Measurements from ENCODE around the gene DGKH.
"Not testable (repeated sequence)": the region's sequence is repeated elsewhere in the genome, so short reads cannot be mapped to it uniquely, and the experiment has no call there.

Gene DGKH

GRCh38 chr13:42041684-42042035, 6.8 kb upstream of the DGKH start:
- DNase-seq: peak; percentile 42

DNA sequence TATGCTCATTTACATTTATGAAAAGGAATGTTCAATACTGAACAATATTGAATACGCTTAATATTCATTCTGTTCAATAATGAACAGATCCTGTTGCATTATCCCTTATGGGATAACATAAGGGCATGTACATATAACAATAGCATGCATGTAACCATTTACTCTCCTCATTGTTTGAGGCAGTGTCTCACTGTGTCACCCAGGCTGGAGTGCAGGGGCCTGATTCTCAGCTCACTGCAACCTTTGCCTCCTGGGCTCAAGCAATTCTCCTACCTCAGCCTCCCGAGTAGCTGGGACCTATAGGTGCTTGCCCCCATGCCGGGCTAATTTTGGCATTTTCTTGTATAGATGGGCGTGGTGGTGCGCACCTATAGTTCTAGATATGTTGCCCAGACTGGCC, 4.8 kb upstream of the DGKH start:
- DNase-seq: no peak

DNA sequence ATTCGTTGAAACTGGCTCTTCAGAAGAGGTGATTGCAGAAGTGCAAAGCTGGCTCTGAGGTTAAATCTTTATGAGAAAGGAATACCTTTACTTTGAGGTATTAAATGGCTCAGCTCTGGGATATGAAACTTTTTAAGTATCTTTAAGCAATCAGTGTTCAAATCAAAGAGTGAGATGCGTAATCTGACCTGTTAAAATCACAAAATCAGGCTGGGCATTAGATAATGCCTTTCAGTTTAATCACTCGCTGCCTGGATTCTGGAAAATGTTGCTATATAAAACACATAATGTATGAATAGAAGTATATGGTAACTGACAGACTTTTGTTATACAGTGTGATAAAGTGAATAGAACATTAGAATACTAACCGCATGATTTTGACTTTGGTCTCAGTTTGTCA, 2.0 kb upstream of the DGKH start:
- no peak for DNase-seq

DNA sequence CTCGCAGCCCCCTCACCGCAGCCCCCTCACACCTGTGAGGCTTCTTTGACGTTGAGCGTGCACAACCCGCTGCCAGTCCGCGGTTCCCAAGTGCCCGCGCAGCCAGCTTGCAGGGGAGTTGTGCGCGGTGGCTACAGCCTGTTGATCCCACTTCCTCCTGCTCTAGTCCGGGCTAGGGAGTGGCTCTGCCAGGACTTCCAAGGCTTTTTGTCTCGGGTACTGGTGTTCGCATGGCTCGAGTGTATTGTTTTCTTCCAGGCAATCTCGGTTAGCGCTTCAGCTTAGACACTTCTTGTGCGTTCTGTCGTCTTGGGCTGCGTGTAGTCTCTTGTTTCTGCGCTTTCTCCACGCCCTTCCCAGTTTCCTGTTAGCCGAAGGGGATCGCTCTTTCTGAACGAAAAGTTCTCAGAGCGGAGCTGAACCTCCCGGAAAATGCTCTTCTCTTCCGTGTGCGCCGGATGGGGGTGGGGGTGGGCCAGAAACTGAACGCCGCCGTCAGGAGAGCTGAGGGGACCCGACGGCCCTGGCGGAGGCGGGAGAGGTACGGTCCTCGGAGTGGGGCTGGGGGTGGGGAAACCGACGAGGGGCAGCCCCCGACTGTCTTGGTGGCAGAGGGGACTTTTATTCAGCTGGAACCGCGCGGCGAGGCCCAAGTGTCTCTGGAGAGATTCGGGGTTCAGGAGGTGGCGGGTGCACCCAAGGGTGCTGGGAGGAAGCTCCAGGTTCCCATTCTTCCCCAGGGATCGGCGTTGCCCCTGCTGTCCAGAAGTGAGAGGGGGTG, 697 bp upstream of the DGKH start:
- peak; percentile 73 for DNase-seq

GRCh38 chr13:42048684-42049453, 421 bp downstream of the DGKH start:
- DNase-seq: peak; percentile 77

- DNase-seq: no peak
Measured at GRCh38 chr13:42049454-42049813, 986 bp downstream of the DGKH start.

DNA sequence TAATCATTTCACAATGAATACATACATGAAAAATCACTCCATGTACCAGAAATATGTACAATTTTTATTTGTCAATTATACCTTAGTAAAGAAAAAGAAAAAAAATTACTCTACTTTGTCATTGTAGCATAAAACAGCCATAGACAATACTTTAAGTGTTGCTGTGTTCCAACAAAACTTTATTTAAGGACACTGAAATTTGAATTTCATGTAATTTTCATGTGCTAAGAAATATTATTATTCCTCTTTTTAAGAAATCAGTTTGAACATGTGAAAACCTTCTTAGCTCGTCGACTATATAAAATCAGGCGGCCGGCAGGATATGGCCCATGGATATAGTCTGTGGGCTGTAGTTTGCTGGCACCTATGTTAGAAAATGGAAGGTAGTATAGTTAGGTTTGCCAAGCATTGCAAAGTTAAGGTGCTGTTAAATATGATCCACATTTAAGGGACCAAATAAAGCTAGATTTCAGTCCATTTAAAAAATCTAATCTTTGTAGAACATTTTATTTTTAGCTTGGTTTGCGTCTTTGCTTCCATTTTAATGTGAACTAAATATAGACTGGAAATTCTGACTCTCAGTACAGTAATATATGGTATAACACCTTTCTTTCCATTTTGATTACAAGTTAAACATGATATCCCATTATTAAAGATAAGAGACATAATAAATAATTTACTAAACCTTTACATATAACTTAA, 6.5 kb downstream of the DGKH start:
- DNase-seq: no peak

DNA sequence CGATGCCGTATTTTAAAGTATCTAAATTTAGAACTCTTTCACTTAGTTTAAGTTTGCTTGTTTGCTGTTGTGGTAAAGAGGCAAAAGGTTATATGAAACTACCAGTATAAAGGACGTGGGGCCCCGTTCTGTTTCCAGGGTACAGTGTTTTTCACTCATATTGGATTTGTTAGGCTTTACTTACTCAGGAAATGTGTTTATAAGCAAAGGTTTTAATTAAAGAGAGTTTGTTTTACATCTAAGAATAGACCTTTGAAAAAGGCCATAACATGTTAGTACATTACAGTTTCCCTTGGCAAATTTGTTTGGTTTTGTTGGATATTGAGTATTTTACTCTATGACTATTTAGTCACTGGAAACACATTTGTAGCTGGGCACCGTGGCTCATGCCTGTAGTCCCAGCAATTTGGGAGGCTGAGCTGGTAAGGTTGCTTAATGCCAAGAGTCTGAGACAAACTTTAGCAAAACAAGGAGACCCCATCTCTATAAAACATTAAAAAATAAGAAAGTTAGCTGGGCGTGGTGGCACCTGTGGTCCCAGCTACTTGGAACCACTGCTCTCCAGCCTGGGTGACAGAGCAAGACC, 7.1 kb downstream of the DGKH start:
- DNase-seq: no peak

- no peak for DNase-seq
Measured at GRCh38 chr13:42056146-42056545, 7.7 kb downstream of the DGKH start.

DNA sequence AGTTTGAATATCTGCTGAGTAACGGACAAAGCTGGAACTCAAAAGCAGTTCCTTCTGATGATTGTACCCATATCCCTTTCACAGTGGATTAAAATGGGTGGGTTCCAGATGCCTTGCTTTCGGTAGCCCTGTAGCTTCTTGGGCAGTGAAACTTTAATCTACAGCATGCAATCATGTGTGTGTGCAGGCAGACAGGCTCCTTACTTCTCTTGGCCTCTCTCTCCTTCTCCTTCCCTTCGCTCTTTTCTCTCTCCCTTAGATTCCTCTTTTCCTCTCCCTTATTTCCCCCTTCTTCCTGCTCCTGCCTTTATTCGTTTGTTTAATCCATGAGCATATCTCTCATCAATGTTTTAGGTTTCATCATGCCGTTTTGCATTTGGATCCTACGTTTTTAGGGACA, 8.1 kb downstream of the DGKH start:
- DNase-seq: no peak

DNA sequence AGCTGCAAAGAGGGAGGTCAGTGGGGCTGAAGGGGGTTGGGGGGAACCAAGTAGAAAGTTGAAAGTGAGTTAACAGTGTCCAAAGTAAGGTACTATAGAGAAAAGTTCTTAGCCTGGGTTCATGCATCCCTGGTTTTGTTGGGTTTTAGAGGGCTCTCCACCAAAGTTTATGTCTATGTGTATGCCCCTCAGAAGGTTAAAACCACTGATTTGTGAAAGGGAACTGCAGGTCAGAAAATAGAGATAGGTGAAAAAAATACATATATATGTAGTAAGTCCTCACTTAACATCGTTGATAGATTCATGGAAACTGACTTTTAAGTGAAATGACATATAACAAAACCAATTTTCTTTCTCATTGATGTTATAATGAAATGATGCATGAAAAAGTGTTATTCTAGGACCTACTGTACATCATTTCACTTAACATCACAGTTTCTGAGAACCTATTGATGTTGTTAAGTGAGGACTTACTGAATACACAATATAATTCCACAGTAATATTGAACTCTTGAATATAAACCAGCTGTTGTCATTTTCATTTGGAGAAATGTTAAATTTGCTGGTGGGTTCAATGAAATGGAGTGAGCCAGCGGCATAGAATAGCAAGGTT, 9.6 kb downstream of the DGKH start:
- no peak for DNase-seq

DNA sequence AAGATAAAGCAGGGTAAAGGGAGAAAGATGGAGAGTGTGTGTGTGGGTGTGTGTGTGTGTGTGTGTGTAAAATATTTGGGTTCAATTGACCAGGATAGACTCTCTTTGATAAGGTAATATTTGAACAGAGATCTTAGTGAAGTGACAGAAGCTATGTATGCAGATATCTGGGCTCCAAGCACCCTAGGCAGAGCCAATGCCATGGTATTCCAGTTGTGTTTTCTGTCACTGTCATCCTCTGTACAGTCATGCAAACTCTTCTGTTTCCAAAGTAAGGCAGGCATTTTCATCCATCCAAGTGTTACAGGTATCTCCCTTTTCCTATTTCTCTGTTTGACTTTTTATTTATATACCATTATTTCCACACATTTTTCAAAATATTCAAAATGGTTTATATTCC, 13.5 kb downstream of the DGKH start:
- DNase-seq: no peak

DNA sequence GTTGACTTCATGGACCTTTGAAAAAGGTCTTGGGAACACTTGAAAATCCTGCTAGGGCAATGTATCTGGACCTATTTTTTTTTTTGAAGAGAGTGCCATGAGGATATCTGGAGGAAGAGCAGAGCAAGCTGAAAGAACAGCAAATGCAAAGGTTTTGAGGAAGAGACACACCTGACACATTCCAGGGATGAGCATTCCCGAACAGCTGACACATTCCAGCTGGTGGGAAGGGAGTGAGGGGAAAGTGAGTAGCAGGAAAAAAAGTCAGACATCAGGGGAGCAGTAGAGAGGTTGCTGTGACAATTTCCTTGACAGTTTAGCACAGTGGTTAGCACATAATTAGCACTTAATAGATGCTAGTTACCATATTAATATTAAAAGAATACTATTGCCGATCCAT, 14.7 kb downstream of the DGKH start:
- no peak for DNase-seq

- DNase-seq: peak; percentile 34
Measured at GRCh38 chr13:42064259-42064658, 15.8 kb downstream of the DGKH start.

DNA sequence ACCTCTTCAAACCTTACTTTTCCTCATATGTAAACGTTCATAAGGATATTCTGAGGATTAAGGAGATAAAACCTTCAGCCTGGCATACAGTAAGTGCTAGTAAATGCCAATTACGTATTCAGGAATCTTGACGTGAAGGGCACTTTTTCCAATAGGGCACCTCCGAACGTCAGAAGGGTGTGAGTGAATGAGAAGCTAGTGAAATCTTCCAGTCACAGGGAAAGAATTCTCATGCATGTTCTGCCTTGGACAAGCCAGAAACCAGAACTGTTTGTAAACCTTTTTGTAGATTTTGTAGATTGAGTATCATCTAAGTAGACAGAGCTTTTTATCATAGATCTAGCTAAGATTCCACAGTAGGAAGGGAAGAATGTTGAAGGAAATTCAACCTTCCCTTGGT, 16.5 kb downstream of the DGKH start:
- no peak for DNase-seq

DNA sequence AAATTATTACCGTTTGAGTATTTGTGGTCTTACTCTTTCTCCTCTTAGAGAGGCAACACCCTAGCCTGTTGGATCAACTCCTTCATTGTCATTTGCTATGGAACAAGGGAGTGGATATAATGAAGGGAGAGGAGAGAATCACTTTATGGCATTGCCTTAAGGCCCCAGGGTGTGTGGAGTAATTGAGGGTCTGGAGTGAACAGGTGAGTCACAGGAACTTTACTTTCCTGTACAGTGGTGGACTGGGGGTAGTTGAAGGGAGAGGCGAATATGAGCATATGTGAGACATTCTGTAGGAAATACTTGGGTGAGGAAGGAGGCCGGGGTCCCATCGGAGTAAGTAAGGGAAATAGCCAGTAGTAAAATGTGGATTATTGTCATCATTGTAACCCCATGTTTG, 17.0 kb downstream of the DGKH start:
- DNase-seq: no peak

DNA sequence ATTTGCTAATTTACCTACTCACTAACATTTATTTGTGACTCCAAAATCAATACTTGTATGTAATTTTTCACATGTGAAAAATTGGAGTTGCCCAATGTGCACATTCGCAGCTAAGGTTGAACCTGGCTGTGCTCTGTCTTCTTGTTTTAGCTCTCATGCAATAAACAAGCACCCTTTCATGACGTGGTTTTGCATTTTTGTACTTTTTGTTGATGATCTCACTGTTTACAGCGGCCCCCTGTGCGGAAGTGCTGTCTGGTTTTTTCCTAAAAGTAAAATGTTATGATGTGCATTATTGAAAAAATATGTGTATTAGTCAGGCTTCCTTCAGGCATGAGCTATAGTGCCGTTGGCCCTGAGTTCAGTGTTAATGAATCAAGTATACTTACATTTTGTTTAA, 18.1 kb downstream of the DGKH start:
- peak; percentile 94 for DNase-seq

DNA sequence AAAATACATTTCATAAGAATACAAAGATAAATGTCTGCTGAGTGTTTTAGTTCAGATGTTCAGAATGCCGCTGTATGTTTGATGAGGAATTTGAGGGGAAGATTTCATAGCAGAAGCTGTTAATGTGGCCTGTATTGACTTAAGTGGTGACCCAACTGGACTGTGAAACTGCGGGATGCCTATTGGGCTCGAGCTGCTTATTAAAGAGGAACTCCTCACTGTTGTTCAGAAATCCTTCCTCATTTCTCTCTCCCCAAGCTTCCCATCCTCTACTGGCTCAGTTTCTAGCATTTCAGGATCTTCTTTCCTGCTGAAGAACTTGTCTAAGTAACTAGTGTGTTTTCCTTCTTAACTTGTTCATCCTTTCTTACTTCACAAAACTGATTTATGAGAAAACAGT, 20.4 kb downstream of the DGKH start:
- DNase-seq: no peak

DNA sequence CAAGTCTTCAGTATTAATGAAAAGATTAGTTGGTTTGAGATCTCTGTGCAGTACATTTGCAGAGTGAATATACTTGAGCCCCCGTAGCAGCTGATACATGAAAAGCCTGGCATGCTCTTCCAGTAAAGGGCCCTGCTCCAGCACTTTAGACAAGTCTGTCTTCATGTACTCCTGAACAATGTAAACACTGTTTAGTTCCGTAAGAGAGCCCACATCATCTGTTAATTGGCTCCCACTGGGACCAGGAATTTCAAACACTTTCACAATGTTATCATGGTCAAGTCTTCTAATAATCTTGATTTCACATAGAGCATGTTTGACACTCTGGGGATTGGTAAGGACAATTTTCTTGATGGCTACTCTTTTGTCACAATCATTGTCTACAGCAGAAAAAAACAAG, 22.2 kb downstream of the DGKH start:
- DNase-seq: not testable (repeated sequence)

DNA sequence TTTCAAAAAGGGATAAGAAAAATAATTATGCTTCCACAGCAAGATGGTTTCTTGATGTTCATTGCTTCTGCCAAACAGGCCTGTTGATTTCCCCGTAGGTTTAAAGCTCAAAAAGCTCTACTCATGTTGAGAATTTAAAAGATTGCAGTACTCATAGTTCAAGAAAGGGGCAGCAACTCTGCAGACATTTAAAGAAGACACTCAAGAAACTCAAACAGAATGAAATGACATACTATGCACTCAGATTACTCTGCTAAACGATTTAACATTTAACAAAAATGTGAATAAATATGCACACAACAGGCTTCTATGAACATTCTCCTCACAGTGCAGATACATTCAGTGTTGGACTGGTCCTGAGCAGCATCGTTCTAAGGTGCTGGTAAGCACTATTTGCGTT, 22.7 kb downstream of the DGKH start:
- DNase-seq: not testable (repeated sequence)

GRCh38 chr13:42071672-42072419, 23.4 kb downstream of the DGKH start:
- DNase-seq: no peak

GRCh38 chr13:42073683-42074082, 25.2 kb downstream of the DGKH start:
- DNase-seq: peak; percentile 41
